Bronchial epithelial cell (primary cell): ENCODE results near the gene BCKDHA. TPM values are rescaled to one million over a fixed set of nuclear protein-coding genes. Genes with fewer than 3 reads are reported as not detected.

ENCODE experiments used
- DNase-seq: peaks from one replicate; pipeline ENCODE4 v3.0.0-alpha.2; 2010; ENCODE audit warnings: low read depth
- FAIRE-seq: peaks from 2 replicates; lab custom pipeline; 2011; peaks lifted over from hg19 to GRCh38; lab: Jason Lieb, UNC
- H3K27me3 ChIP-seq: 2 replicates; pipeline ENCODE4 v1.5.1; 2011; ENCODE audit warnings: low read length; ENCODE audit not compliant: control insufficient read depth, insufficient read depth
- H3K36me3 ChIP-seq: 2 replicates; pipeline ENCODE4 v1.5.1; 2011; ENCODE audit warnings: low read length; ENCODE audit not compliant: control insufficient read depth, insufficient read depth
- H3K4me3 ChIP-seq: 2 replicates; pipeline ENCODE4 v1.5.1; 2011; ENCODE audit warnings: mild to moderate bottlenecking, low read depth, low read length, control low read depth
- CTCF ChIP-seq: IDR thresholded peaks from 2 replicates; pipeline ENCODE4 v1.5.1; 2011; ENCODE audit warnings: mild to moderate bottlenecking, moderate library complexity, low read length, control low read depth, inconsistent platforms; ENCODE audit not compliant: insufficient read depth, severe bottlenecking
- total RNA-seq: library from RNA; depleted of rRNA; stranded (reverse); fragments of >200 nt; gene quantifications from 2 replicates; pipeline ENCODE4 v1.2.1, GENCODE V29; 2014

BCKDHA gene
- total RNA-seq, 1 donor from 2014 or later = 41.6 TPM

GRCh38 chr19:41437944-41438574, 40.4 kb downstream of the BCKDHA start:
- Histone ChIP-seq H3K4me3 (no peak overlapping the region), H3K27me3 (no peaks in the 10 kb centered on the region), H3K36me3 (peaks cover 8% of the 10 kb centered on the region)
- no peak for DNase-seq
- no peak for TF ChIP-seq CTCF
- FAIRE-seq = no peak

DNA sequence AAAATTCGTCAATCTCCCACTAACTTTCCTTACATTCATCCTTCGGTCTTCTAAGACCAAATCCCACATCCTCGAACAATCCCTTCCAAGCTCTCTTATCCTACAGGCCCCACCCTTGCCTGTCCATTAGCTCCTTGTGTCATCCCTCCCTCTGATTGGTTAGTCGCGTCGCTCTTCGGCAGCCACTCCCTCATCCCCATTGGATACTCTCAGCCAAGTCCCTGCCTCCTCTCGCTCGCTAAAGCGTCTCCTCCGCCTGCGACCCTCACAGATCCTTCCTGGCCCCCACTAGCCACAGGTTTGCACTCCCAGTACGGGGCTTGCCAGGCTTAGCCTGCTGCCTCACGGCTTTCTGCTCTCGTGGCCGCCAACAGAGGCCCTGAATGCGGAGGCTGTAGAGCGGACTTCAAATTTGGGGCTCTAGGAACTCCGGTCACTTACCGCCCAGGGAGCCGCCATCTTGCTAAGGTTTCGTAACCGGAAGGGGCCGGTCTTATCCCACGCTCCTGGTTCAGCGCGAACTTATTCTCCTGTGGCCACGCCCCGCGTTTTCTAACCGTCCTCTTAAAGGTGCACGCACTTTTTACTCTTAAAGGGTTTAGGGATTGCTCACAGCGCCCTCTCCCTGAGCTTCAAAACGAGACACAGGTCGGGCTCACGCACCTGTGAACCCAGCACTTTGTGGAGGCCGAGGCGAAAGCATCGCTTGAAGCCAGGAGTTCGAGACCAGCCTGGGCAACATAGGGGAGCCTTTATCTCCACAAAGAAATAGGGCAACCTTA, 42.0 kb downstream of the BCKDHA start, which contains the start of gene DMAC2:
TSS of gene DMAC2 (minus strand) at position 472 of the 782 bp plus-strand sequence. CDS start at position 459, 13 bp downstream.
- Histone ChIP-seq H3K36me3 (peaks cover 6% of the 10 kb centered on the region), H3K4me3 (peak within 1 kb of the TSS; percentile 60), H3K27me3 (no peaks in the 10 kb centered on the region)
- peak; percentile 68 for TF ChIP-seq CTCF
- DNase-seq (peak; percentile 96), FAIRE-seq (peak; percentile 66)

DNA sequence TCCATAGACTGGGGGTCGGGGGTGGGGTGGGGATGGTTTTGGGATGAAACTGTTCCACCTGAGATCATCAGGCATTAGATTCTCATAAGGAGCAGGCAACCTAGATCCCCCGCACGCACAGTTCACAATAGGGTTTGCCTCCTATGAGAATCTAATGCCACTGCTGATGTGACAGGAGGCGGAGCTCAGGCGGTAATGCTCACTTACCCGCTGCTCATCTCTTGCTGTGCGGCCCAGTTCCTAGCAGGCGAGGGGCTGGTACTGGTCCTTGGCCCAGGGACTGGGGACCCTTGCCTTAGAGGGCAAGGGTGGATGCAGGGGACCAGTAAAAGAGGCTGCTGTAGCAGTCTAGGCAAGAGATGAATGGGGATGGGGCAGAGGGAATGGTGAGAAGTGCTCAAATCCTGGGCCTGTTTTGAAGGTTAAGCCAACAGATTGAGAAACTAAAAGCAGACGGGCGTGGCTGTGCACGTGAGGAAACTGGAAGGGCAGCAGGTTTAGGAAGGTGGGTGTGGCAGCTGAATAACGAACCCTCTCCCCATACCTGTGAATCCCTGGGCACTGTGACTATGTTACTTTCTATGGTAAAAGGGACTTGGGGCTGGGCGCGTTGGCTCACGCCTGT, 43.8 kb downstream of the BCKDHA start:
- peaks cover 3% of the 10 kb centered on the region for H3K36me3 ChIP-seq
- no peak for FAIRE-seq
- no peak overlapping the region for H3K4me3 ChIP-seq
- H3K27me3 ChIP-seq = no peaks in the 10 kb centered on the region
- DNase-seq = peak; percentile 9
- no peak for TF ChIP-seq CTCF

DNA sequence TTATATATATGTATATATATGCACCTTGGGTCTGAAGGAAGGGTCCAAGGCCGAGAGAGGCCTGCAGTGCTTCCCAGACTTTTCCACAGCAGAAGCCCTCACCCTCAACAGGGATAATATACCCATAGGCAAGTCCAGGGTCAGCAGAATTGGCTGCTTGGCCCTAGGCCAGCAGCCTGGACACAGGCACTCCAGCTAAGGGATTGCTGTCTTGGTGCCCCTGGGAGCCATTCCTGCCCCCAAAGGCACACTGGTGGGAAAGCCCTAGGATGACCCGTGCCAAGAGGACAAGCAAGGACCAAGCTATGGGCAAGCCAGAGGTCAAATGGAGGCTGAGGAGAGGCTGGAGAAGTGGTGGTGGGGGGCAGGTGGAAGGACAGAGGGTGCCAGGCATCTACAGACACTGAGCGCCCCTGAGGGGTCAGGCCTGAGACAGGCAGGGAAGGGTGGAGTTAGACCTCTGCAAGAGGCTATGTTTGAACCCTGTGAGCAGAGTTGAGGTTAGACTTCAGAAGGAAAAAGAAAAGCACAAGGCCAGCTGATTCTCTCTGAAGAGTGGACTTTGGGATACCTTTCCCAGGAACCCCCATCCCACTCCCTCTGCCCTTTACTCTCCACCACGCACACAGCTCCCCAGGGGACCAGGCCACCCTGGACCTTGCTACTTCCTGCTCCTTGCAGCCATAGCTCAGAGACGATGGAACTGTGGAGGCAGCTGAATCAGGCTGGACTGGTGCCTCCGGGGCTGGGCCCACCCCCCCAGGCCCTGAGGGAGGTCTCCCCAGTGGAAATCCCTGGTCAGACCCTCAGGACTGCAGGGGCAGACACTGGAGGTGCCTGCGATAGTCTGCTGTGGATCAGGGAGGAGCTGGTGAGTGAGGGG, 45.1 kb downstream of the BCKDHA start, which contains the start of gene ERICH4:
TSS of gene ERICH4 (plus strand) at position 684 of the 883 bp plus-strand sequence. CDS start at position 698, 14 bp downstream.
- FAIRE-seq (no peak), DNase-seq (no peak)
- no peak for TF ChIP-seq CTCF
- Histone ChIP-seq H3K27me3 (no peaks in the 10 kb centered on the region), H3K4me3 (no peak within 1 kb of the TSS), H3K36me3 (peaks cover 3% of the 10 kb centered on the region)

DNA sequence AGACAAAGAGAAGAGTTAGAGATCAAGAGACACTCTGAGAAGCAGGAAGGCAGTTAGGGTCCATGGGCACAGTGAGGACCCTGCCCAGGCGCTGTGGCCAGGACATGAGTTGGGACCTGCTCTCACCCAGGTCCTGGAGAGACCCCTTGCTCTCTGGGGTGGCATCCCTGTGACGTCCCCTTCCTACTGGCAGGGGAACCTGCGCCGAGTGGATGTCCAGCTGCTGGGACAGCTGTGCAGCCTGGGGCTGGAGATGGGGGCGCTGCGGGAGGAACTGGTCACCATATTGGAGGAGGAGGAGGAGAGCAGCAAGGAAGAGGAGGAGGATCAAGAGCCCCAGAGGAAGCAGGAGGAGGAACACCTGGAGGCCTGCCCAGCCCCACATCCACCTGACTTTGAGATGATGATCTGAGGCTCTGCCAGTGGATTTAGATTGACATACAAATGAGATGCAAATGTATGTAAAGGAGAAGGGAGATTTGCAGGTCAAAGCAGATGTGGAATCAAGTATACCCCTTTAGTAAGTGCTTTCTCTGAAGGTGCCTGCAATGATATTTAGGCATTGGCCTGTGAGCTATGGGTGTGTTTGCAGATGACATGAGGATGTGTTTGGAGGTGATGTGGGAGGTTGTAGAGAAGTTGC, 46.3 kb downstream of the BCKDHA start:
- H3K4me3 ChIP-seq = no peak overlapping the region
- no peaks in the 10 kb centered on the region for H3K27me3 ChIP-seq
- DNase-seq = no peak
- no peak for TF ChIP-seq CTCF
- no peaks in the 10 kb centered on the region for H3K36me3 ChIP-seq
- no peak for FAIRE-seq
